ENCODE measurements around the gene P2RY12.

Gene P2RY12

GRCh38 chr3:151384741-151385174, at the start of gene P2RY12:
TSS of gene P2RY12 (minus strand) at chr3:151384753. CDS start at chr3:151338845, 45,908 bp downstream.
- DNase-seq (ENCODE audit: low read depth in 2 of 2) = no peak

- DNase-seq (ENCODE audit: low read depth in 2 of 2) = no peak
These were observed 48.2 kb upstream of the P2RY12 start for GRCh38 chr3:151432616-151433372.

DNA sequence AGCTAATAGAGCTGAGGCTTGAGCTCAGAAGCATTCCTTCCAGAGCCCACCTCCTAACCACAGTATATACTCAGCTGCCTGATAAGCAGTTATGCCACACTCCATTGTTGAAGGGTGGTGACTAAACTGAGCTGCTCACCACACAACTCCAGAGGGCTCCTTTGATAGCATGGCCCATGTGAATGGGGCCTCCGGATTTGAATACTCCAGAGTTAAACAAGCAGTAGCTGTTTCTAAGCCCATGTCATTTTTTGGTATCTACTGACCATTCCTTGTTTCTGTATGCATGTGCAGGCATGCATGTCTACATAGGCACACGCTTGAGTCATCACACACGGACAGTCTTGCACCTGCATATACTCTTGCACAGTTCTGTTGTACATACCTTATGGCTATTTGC, 47.4 kb upstream of the P2RY12 start:
- DNase-seq (ENCODE audit: low read depth in 2 of 2) = no peak

GRCh38 chr3:151430821-151431484, 46.4 kb upstream of the P2RY12 start:
- DNase-seq (ENCODE audit: low read depth in 2 of 2) = no peak

- no peak for DNase-seq (ENCODE audit: low read depth in 2 of 2)
These were observed 43.8 kb upstream of the P2RY12 start for GRCh38 chr3:151428386-151428785.

GRCh38 chr3:151426341-151426657, 41.7 kb upstream of the P2RY12 start:
- no peak for DNase-seq (ENCODE audit: low read depth in 2 of 2)

- no peak for DNase-seq (ENCODE audit: low read depth in 2 of 2)
These were observed 41.2 kb upstream of the P2RY12 start for GRCh38 chr3:151425627-151426340.

- DNase-seq (ENCODE audit: low read depth in 2 of 2) = no peak
These were observed 38.5 kb upstream of the P2RY12 start for GRCh38 chr3:151423091-151423490.

- no peak for DNase-seq (ENCODE audit: low read depth in 2 of 2)
These were observed 37.4 kb upstream of the P2RY12 start for GRCh38 chr3:151421938-151422337.

DNA sequence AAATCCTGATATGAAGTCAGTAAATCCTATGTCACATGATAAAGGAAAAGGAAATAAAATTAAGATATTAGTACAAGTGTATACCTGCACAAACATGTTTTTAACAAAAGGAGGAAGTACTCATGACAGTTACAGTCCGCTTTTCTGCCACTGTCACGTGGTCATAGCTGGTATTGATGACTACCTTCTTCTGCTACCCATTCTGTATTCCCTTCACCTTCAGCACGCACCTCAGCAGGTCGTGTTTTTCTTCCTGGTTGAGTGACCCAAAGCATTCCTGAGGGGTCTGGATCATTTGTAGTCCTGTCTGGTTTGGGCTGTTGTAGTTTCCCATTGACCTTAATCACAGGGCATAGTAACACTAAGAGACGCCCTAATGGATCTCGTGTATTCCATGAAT, 35.3 kb upstream of the P2RY12 start:
- no peak for DNase-seq (ENCODE audit: low read depth in 2 of 2)

DNA sequence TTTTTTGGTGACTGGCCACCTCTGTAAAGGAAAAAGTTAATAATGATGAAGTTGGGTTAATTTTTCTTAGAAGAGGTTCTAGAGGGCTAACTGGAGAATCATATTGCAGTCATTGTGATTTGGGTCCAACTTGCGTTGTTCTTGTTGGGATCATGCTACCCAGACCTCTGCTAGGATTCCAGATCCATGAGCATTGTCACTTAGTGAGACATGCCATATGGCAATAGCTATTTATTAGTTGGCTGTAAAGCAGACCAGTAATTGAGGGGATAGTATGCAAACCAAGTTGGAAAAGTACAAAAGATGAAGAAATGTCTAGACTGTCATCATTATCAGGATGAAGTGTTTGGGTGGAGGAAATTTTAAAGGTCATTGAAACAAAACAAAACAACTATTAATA, 30.7 kb upstream of the P2RY12 start:
- DNase-seq (ENCODE audit: low read depth in 2 of 2) = no peak

- no peak for DNase-seq (ENCODE audit: low read depth in 2 of 2)
These were observed 28.4 kb upstream of the P2RY12 start for GRCh38 chr3:151412989-151413388.

DNA sequence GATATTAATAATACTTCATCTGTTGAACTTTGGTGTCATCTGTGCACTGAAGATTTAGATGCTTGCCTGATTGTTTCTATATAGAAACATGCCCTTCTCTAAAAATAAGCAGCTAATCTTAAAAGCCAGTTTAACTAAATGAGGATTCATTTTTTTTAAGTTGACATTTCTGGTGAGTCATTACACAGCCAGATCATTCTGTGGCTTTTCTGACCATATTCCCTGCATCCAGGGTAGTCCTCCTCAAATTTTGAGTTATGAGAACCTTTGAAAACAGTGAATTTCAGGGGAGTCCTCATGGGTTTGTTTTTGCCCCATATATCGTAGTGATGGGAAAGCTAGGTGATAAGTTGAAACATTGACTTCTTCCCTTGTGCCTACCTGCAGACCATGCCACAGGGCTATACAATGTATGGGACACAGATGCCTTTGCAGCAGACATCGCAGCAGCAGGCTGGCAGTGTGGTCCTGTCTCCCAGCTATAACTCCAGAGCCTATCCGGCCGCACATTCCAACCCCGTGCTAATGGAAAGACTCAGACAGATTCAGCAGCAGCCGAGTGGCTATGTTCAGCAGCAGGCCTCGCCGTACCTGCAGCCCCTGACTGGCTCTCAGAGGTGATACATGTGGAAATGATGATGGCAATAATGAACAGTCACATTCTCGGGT, 26.5 kb upstream of the P2RY12 start:
- DNase-seq (ENCODE audit: low read depth in 2 of 2) = no peak

DNA sequence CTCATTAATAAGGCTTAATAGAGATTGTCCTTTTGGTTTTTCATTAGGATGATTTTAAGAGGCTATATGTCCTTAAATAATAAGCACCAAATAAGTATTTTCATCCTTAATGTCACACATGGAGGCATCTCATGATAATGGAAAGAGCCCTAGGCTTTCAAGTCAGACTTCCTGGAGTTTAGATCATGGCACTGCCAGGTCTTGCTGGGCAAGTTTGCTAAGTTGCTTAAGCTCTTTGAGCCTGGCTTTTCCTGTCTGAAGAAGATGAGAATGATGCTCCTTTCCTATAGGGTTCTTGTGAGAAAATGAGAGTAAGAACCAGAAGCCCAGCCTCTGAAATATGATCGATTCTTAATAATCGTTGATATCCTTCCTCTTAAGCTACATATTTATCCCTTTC, 23.4 kb upstream of the P2RY12 start:
- no peak for DNase-seq (ENCODE audit: low read depth in 2 of 2)

- no peak for DNase-seq (ENCODE audit: low read depth in 2 of 2)
These were observed 19.8 kb upstream of the P2RY12 start for GRCh38 chr3:151404316-151404715.

DNA sequence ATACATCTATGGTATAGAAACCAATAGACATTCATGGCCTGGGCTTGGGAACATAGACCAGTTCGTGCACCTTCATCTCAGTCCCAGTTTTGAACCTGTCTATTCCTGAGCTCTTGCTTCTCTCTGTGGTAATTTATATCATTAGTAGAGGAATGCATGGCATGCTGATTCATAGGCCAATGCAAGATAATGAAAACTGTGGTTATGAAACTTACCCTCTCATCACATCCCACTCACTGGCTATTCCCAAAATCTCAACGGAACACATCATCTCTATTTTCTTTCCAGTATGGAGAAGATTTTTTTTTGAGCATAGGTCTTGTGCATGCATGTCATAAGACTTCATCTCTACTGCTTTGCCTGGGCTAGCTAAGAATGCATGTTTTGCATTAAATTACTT, 18.7 kb upstream of the P2RY12 start:
- no peak for DNase-seq (ENCODE audit: low read depth in 2 of 2)

DNA sequence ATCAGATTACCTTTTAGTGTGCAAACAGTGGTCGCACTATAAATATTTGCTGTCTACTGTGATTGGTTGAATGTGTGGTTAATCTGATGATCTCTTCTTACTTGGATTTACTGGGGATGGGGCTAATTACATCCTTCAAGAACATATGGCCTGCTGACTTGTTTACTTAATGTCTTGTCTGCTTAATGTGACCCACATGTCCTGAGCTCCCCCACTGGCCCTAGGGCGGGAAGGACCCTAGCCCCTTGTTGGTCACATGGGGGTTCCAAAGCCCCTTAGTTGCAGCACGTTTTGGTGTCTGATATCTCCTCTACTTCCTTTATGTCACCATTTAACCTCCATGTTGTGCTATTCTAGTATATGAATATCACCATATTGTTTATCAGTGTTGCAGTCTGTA, 17.8 kb upstream of the P2RY12 start:
- DNase-seq (ENCODE audit: low read depth in 2 of 2) = no peak

GRCh38 chr3:151400341-151400740, 15.8 kb upstream of the P2RY12 start:
- no peak for DNase-seq (ENCODE audit: low read depth in 2 of 2)

DNA sequence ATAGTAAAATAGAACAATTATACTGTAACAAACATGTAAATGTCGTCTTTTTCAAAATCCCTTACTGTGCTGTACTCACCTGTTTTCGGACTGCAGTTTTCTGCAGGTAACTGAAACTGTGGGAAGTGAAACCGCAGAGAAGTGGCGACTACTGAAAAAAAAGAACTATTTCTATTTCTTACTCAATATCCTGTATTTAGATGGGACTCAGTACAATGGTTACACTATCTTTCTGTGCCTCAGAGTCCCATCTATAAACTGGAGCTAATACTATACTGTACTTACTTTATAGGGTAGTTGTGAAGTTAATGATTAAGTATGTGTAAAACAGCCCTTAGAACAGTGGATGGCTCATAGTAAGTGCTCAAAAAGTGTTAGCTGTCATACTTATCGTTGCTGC, 14.3 kb upstream of the P2RY12 start:
- no peak for DNase-seq (ENCODE audit: low read depth in 2 of 2)

DNA sequence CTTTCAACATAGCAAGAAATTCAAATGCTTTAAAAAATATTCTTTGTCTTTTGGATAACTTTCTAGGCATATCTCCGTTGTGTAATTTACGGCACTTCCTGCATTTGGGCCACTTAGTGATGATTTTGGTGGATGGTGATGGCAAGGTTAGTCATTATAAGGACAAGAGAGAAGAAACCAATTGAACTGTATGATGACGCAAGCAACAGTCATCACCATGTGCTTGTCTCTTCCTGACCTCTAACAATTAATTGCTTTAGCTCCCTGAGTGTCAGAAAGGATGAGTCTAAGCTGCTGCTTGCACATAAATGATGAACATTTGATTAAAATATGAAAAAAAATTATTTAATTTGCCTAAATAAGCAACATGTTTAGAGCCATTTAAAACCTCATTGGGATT, 11.3 kb upstream of the P2RY12 start:
- DNase-seq (ENCODE audit: low read depth in 2 of 2) = no peak

- DNase-seq (ENCODE audit: low read depth in 2 of 2) = no peak
These were observed 10.1 kb upstream of the P2RY12 start for GRCh38 chr3:151394611-151395010.

DNA sequence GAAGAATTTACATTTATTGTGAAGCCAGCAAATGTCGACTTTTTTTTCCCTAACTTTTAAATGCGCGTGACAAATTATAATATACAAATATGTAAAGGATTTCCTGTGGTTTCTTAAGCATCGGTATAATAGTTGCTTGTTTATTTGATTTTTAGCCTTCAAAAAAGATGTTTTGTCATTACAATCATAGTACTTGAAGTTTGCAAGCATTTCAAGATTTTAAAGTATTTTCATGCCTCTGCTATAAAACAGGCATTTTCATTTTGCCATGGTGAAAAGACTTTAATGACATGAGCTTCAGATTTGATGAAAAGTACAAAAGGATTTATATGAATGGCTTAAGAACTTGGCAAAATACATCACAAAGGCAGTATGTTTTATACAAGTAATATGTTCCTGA, 9.4 kb upstream of the P2RY12 start:
- DNase-seq (ENCODE audit: low read depth in 2 of 2) = no peak
